ACHN (cell line): ENCODE data around the gene MCM5.

Experiments used
- DNase-seq: peaks from one replicate; pipeline ENCODE4 v3.0.0-alpha.2; 2015
- in situ Hi-C: cut with HindIII; loops from 2 replicates; pipeline ENCODE4 v1.10.0; 2017; ENCODE audit warnings: low sequenced_read_pairs, low pct_ligation_motif_present, low pct_unique_long_range_greater_than_20kb

Gene MCM5

DNA sequence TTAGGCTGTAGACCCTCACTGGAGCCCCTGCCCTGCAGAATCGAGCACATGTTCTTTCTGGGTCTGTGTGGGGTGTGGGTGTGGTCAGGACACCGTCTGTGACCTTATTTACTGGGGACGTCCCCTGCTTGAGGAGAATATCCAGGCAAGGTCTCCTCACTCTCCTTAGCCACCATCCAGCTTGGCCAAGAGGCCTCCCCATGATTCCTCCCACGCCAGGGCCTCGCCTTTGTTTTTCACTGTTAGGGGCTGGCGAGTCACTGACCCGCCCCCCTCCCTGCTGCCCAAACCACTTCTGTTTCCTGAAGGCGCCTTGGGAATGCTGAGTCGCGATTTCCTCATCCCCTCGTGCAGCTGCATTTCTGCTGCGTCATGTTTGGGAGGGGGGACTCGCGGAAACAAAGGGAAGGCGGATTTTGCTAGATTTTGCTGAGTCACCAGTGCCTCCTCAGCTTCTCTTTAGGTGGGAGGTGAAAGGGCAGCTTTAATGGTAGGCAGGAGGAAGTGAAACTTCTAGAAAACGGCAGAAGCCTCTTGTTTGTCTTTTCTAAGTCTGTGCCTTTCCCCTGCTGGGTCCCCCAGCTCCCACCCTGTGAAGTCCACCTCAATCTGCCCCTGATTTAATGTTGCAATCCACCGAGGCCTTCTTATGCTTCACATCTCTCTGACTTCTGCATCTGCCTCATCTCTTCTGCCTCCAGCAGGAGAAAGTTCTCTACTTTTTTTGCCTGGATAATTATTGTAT lies 23.0 kb upstream of the MCM5 start:
- DNase-seq, result peak; percentile 95
- in situ Hi-C loops, result no loop called here

DNA sequence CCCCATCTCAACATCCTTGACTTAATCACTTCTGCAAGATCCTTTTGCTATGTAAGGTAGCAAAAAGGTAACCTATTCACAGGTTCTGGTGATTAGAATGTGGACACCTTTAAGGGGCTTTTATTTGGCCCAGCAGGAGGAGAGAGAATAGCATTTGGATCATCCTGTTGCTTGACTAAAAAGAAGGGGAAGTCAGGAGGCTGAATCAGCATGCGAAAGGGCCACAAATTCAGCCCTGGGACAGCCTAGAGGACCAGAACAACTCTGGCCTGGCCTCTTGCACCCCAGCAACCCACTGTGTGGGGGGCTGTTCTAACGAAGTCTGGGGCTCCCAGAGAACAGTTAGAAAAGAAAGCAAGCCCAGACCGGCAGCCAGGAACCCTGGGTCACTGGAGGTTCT lies 22.2 kb upstream of the MCM5 start:
- in situ Hi-C loops, result no loop called here
- DNase-seq, result no peak

DNA sequence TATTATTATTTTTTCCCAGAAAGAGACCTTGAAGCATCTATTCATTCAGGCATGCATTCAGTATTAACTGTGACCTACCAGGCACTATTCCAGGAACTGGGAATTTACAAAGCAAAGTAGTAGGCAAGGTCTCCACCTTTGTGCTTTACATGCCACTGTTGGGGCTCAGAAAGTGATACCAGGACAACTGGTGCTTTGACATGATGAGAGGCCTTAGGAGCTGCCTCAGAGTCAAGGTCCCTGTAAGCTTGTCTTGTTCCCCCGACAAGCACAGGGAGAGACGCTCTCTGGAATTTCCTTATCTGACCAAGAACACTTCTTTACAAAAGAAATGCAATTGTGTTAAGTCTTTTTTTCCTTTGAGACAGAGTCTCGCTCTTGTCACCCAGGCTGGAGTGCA lies 21.3 kb upstream of the MCM5 start:
- no peak for DNase-seq
- in situ Hi-C loops, result no loop called here

GRCh38 chr22:35379146-35379993 lies 20.6 kb upstream of the MCM5 start:
- DNase-seq, result no peak
- in situ Hi-C loops, result no loop called here

DNA sequence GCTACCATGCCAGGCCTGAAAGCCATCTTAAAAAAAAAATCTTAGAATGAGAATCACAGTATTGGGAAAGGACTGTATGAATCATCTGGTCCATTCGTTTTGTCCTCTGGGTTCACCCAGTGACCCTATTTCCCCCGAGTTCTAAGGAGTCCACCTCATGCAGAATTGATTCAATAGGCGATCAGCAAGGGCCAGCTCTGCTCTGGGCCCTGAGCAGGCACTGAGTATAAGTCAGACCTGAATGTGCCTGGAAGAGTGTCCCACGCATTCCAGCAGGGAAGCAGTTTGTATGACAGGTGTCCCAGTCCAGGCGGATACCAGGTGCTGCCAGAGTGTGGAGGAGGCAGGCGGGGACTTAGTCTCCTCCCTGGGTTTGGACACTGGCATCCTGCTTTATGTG lies 19.9 kb upstream of the MCM5 start:
- DNase-seq, result no peak
- in situ Hi-C loops, result no loop called here

DNA sequence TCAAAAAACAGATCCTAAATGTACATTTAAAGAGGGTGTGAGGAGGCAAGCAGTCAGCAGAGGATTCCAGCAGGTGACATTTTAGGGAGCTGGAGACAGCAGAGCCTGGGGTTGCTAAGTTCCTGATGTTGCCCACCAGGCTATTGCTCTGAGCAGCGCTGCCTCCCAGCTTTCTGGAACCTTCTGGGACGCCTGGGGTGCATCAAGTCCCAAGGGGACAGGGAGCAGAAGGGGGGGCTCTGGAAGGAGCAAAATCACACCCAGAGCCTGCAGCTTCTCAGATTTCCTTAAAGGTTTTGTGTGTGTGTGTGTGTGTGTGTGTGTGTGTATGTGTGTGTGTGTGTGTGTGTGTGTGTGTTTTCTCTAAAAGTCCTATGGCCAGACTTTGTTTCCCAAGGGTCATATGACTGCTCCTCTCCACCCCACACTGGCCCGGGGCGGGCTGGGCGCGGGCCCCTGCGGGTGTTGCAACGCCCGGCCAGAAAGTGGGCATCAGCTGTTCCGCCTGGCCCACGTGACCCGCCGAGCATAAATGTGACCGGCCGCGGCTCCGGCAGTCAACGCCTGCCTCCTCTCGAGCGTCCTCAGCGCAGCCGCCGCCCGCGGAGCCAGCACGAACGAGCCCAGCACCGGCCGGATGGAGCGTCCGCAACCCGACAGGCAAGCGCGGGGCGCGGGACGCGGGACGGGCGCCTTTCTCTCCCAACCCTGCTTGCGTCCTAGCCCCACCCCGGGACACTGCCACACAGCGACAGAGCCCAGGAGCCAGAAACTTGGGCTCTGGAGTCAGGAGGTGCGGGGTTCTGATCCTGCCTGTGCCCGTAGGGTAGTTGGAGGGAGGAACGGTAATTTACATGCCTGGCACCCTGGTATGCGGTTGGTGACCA lies 19.2 kb upstream of the MCM5 start, which contains the start of gene HMOX1:
HMOX1 (plus strand) TSS at position 560 of the 887 bp plus-strand sequence; CDS start at position 638, 78 bp downstream.
- DNase-seq, result peak; percentile 79
- in situ Hi-C loops, result no loop called here

GRCh38 chr22:35381424-35382009 lies 18.4 kb upstream of the MCM5 start:
- in situ Hi-C loops, result no loop called here
- DNase-seq, result no peak

DNA sequence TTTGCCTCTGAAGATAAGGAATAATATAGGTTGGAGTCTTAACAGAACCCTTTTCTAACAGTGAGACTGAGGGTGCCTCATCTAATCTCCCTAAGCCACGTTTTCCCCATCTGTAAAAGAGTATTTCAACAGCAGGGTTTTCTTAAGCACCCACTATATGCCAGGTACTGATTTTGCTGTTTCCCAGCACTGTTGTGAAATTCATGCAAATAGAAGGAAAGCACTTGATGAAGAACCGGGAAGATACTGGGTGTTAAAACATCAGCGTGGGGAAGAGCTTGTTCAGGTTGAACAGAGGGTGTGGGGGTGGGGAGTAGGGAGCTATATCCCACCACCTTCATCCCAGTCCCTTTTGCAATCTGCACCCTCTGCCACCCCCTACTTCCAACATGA lies 16.3 kb upstream of the MCM5 start:
- in situ Hi-C loops, result no loop called here

GRCh38 chr22:35384527-35384926 lies 15.4 kb upstream of the MCM5 start:
- in situ Hi-C loops, result no loop called here
- no peak for DNase-seq

More for the DNA sequence above, 16.3 kb upstream of the MCM5 start:
- no peak for DNase-seq

- DNase-seq, result no peak
Measured at GRCh38 chr22:35384975-35385588, 14.9 kb upstream of the MCM5 start.

GRCh38 chr22:35386670-35387288 lies 13.2 kb upstream of the MCM5 start:
- DNase-seq, result no peak
- in situ Hi-C loops, result no loop called here

More at GRCh38 chr22:35384975-35385588, 14.9 kb upstream of the MCM5 start:
- in situ Hi-C loops, result no loop called here

DNA sequence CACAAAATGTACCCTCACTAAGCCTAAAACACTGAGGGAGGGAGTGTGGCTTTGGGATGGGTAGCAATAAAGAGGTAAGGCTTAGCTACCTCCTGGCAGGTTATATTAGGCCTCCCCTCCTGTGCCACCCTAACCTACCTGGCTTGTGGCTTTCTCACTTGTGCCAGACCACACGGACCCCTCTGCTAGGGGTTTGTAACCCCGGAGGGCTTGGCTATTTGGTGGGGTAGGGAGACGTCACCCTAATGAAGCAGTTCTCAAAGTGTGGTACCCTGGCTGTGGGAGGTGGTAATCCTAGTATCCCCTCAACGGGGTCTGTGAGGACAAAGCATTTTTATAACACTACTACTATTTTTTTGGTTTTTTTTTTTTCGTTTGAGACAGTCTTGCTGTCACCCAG lies 9.0 kb upstream of the MCM5 start:
- in situ Hi-C loops, result no loop called here
- DNase-seq, result no peak

DNA sequence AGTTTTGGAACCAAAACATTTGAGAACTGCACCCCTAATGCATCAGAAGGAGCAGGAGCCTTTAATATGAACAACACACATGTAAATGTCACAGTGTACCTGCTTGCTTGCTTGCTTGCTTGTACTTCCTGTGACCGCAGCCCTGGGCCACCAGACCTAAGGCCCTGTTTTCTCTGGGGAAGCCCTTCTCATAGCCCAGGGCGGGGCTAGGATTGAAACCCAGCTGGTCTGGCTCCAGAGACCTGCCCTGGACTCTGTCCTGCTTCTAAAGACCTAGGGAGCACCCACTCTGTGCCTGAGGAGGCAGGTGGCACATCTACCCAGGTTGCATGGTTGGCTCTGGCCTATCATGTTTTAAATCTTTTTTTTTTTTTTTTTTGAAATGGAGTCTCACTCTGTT lies 7.6 kb upstream of the MCM5 start:
- DNase-seq, result no peak

GRCh38 chr22:35393116-35394010 lies 6.6 kb upstream of the MCM5 start:
- in situ Hi-C loops, result no loop called here
- no peak for DNase-seq

More for the DNA sequence above, 7.6 kb upstream of the MCM5 start:
- in situ Hi-C loops, result no loop called here

GRCh38 chr22:35394011-35394312 lies 6.0 kb upstream of the MCM5 start:
- in situ Hi-C loops, result no loop called here
- no peak for DNase-seq

DNA sequence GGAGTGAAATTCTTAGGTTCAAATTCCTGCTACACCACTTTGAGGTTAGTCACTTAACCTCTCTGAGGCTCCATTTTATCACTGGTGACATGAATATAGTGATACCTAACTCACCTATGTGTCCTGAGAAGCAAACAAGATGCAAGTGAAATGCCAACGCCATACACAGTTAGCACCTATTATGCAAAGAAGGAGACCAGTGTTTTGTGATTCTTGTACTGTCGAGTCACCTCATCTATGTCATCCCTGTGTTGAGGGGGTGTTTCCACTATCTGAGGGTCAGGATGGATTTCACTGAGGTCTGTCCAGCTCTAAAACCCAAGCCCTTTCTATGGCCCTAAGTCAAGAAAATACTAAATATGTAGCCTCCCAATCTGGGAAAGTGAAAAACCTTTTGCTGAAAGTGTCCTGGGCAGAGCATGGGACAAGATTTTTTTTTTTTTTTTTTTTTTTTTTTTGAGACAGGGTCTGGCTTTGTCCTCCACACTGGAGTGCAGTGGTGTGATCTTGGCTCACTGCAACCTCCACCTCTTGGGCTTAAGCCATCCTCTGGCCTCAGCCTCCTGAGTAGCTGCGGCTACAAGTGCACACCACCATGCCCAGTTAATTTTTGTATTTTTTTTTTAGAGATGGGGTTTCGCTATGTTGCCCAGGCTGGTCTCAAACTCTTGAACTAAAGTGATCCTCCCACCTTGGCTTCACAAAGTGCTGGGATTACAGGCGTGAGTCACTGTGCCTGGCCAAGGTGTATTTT lies 5.0 kb upstream of the MCM5 start:
- in situ Hi-C loops, result no loop called here
- no peak for DNase-seq
